Putamen (tissue), 1 donor: ENCODE measurements around the gene GLIS2.
"Not testable (repeated sequence)": the region's sequence is repeated elsewhere in the genome, so short reads cannot be mapped to it uniquely, and the experiment has no call there.

ENCODE experiments used
- DNase-seq: peaks from one replicate; pipeline ENCODE4 v3.0.0-alpha.2; 2016; ENCODE audit warnings: low spot score

The GLIS2 gene

DNA sequence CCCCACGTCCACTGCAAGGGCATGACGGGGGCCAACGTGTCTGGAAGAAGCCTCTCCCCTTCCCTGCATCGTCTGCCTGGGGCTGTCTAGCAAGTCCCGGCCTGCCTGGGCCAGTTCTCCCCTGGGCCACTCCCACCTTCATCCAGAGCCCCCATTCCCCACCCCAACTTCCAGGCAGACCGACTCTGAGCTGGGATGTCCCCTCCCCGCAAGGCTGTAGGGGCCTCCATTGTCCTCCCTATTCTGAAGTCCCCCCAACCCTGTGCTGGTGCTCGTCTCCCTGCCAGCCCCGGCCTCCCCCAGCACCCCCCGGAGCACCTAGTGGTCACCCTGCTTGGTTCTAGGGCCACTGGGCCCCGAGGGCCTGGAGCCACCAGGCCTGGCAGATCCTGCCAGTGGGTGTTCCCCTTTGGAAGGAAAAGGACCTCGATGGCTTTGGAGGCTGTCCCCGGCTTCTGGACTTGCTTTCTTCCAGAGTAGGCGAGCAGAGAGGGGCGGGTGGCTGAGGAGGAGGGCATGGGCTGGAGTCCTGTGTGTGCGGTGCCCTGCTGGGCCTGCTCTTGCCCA lies 4.8 kb downstream of the GLIS2 start:
- DNase-seq, result no peak

DNA sequence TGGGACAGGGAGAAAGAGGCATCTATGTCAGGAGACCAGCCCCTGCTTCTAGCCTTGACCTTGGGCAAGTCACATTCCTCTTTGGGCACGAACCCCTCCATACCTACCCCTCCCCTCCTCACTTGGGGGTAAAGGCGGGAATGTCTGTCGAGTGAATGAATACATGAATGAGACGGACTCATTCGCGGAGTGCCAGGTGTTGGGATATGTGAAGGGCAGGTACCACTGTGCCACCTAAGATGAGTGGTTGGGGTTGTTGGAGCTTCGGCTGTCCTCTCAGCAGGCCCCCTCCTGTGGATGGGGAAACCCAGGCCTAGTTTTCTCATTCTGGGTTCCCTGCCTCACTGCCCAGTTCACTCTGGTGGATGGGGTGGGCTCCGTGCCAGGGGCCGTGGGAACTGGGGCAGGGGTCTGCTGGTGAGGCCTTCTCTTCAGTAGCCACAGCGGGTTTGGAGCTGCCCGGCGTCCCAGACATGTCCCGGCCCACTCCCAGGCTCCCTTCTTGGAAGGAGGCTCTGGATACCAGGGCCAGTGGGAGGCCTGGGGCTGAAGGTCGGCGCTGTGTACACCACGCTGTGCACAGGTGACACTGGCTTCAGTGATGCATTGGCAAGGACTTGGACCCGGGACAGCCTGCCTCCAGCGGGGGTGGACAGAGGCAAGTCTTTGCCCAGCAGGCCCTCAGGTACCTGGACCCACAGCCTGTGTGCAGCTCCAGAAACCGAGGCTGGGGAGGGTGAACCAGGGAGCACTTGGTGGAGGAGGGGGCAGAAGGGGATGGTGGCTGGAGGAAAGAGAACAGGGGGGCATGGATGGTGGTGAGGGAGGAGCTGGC lies 5.6 kb downstream of the GLIS2 start:
- no peak for DNase-seq

DNA sequence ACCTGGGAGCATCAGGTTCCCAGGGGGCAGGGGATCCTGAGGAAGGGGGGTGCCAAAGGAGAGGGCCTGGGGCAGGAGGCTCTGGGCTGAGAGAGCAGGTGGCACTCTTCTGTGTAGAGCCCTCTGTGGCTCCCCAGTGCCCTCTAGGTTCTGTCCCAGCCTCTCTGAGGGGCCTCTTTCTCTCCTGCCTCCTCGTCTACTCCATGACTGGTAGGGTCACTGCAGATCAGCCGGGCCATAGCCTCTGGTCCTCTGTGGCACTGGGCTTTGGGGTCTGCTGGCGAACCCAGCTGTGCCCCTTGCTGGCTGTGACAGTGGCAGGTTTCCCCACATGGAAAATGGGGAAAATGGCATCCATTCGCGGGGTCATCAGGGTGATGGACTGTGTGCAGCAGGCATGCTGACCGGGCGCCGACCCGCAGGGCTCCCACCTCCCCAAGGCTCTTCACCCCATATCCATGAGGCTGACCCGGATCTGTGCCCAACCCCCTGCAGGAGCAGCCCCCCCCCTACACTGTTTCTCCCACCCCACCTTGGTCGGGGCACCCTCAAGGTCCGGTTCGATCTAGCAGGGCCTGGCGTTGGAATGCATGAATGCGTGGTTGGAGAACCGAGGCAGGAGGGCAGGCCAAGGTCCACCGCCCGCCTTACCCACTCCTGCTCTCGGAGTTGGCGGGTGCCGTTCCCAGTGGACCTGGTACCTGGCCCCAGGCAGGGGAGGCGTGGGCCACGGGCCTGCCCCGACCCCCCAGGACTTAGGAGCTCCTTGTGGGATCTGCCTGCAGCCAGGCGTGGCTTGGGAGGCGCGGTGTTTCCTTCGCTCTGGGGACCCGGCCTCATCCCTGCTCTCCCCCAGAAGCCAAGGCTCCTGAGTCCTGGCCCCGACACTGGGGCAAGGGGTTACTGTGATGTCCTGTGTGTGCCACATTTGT lies 6.5 kb downstream of the GLIS2 start:
- DNase-seq, result no peak

DNA sequence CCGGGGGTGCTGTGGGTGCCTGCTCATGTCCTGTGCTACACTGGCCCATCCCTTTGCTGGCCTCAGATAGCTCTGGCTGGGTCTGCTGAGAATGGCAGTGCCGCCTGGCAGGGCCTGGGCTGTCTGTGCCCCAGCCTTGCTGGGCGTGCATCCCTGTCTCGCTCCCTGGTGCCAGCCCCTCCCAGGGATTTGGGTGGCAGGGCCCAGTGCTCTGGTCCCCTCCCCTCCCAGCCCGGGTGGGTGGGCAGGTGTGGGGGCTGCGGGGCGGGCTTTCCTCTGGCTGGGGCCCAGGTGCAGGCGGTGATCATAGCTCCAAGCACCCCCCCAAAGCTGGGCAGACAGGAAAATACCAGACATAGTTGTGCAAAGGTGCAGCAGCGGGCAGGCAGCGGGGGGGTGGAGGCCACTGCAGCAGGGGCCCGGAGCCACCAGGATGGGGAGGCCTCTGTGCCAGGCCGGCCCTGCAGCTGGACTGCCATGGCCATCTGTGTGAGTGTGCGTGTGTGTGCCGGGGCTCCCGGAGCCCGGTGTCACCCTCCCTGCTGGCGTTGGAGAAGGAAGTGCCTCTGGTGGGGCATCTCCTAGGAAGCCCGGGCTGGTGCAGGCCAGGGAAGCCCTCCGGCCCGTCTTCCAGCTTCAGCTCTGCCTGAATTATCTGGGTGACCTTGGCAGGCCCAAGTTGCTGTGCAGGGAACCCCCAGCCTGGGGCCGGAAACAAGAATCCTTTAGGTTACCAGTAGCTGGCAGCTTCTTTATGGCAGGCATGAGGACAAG lies 7.4 kb downstream of the GLIS2 start:
- DNase-seq, result no peak

DNA sequence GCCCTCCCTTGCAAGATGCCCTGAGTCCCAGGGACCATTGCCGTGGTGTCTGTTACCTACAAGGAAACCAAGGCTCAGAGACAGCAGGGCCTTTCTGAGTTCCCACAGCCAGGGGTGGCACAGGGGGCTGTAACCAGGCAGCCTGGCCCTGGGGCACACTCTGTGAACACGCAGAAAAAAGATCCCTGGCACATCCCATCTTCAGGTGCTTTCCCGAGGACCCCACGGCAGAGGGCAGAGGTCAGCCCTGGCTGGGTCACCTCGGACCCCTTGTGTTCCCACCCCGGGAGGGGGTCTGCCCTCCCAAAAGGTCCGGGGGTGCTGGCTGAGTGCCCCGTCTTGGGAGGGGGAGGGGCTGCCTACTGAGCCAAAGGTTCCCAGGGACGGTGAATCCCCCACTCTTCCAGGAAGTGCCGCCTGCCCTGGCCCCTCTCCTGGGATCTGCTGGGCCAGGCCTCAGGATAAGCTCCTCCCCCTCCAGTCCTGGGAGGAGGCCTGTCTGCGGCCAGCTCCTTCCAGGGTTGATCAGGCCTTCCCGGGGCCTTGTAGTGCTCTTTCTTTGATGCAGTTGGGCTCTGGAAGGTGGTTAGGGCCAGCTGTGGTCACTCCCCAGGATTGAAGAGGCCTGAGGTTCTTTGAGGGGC lies 8.1 kb downstream of the GLIS2 start:
- DNase-seq, result no peak

DNA sequence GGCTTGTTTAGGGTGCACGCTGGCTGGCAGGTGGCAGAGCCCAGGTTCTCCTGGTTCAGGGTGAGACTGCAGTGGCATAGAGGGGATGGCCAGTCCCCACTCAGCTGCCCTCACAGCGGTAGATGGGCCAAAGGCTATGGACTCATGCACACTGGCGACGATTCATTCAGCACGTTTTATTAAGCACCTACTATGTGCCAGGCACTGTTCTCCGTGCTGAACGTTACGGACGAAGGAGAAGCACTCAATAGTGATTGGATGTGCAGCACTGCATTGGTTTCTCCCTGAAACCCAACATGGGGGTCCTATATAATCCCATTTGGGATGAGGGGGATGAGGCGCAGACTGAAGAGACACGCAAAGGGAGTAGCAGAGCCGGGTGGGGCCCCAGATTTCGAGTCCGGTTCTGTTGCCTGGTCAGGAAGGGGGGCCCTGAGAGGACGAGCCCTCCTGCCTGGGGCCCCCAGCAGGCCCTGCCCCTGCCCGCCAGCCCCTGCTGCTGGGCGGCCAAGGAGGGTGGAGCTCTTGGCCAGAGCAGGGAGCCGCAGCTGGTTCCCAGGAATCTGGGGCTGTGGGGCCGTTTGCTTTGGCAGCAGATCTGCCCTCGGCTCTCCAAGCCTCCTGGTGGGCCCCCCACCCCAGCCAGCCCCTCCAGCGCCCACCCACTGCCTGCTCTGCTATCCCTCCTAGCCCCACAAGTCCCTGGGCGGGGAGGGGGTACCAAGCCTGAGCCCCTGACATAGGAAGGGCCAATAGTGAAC lies 8.8 kb downstream of the GLIS2 start:
- DNase-seq, result no peak

DNA sequence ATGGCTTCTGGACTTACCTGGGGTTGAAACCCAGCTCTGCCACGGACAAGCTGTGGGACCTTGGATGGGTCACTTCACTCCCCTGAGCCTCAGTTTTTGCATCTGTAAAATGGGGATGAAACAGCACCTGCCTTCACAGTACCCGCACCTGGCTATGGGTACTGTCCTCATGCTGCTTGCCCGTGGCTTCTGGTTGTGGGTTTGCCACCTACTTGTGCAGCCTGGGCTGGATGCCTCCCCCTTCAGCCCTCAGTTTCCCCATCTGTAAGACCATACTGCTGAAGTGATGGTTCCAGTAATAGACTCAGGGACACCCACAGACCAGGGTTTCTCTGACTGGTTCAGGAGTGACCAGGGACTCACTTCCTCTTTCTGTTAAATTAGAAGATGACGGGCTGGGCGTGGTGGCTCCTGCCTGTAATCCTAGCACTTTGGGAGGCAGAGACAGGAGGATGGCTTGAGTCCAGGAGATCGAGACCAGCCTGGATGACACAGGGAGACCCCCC lies 9.4 kb downstream of the GLIS2 start:
- no peak for DNase-seq

DNA sequence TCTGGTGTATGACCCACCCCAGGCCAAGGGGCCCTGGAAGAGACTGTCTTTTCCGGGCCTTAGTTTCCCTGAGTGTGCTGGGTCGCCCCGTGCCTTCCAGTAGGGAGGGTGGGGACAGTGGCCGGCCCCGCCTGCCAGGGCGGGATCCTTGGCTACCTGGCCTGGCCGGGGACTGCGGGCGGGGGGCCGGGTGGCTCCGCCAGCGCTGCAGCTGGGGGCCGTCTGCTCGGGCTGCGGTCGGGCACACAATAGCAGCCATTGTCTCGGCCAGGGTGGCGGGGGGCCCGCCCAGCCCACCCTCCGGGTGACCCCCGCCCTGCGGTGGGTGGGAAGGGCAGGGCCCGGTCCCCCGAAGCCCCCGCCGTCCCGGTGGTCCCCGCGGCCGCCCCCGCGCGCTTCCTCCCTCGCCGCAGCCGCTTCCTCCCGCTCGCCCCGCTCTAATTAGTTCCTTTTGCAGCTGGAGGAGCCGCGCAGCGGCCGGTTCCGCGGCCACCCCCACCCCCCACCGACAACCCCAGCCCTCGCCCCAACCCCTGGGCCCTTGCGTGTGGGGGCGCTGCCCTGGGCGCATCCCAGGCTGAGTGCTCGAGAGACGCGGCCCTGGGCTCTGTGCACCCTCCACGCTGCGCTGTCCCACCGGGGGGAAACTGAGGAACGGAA lies 11.6 kb downstream of the GLIS2 start:
- no peak for DNase-seq

DNA sequence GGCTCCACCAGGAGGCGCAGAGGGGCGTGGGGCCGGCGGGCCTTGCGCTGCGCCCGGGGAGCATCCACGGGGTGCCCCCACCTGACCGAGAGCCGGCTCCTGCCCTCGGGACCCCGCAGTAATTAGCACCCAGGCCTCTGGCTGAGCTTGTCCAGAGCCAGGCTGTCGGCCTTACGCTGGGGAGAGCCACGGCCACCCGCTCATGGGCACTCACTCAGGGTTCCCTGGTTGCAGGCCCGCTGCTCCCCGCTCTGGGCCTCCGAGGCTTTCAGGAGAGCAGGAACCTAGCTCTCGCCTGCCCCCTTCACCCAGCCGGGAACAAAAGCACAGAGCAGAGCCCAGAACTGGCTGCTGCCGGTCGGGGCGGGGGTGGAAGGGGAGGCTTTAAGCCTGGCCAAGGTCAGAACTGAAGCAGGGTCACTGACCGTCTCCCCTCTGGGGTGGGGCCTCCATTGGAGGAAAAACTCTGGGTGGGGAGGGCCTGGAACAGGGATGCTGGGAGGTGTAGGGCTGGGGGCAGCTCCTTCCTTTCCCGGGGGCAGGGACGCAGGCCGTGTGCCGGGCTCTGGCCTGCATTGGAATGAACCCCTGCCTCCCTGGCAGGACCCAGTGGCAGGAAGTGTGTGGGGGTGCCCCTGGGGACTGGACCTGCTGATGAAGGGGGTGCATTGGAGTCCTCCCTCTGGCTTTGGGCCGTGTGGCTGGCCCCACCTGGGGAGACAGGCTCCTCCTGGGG lies 12.3 kb downstream of the GLIS2 start:
- DNase-seq, result peak; percentile 65

DNA sequence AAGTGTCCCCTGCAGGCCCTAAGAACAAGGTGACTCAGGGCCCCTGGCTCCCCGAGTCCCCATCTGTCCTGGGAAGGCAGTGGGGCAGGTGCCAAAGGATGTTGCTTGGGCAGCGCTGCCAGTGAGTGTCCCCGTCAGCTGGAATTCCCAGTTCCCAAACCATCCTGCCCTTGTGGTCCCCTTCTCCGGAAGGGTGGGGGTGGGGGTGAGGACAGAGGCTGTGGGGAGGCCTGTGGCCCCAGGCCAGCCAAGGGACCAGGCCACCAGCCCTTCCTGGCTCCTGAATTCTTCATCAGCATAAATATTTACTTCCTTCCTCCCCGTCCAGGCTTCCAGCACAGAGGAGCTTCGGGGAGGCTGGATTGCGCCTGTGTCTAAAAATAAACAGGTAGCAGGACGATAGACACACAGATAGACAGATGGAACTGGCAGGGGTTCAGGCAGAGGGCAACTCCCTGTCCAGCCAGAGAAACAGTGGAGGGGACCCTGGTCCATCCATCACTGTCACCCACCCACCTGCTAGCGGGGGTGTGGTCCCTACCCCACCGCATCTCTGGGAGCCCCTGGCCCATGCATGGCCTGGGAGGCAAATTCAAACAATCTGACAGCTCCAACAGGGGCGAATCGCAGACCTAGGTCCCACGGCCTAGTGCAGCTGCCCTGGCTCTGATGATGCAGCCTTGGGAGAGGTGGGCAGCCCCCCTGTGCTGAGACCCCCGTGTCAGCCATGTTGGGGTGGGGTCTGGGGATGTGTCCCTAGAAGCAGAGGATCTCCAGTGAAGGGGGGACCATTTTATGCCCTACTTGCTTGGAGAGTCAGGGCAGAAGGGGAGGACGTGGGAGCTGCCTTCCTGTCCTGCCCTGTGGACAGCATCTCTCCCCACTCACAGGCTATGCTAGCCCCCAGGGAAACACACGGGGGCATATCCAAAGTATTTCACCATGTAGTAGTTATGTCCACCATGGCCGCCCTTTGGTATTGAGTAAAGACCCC lies 13.2 kb downstream of the GLIS2 start:
- no peak for DNase-seq

DNA sequence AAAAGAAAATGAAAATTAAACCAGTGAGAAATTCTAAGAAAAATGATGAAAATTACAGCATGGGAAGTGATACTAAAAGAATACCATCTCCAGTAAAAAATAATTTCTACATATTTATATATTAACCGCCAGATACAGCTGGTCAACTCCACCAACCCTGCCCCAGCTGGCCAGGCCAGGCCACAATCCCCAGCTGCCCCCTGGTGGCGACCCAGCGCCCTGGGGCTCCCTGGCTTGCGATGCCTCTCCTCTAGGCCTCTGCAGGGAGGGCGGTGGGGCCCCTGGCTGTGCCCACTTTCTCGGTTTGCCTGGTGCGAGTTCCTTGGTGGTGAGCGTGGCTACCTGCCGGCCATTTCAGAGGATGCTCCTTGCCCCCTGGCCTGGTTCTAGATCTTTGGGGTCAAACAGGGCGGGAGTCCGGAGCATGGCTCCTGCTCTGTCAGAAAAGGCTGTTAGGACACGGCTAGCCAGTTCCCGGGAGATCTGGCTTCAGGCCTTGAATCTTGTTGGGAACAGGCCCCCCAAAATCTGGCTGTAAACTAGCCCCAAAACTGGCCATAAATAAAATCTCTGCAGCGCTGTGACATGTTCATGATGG lies 14.5 kb downstream of the GLIS2 start:
- no peak for DNase-seq

DNA sequence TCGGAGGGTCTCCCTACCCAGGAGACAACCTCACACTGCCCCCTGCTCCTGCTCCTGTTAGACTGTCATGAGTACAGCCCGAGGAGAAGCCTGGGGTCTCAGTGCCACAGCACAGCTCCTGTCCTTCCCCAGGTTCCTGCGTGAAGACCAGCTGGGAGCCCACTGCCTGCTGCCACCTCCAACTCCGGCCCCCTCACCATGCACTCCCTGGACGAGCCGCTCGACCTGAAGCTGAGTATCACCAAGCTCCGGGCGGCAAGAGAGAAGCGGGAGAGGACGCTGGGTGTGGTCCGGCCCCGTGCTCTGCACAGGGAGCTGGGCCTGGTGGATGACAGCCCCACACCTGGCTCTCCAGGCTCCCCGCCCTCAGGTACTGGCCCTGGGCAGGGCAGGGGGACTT lies 16.2 kb downstream of the GLIS2 start:
- DNase-seq, result no peak

DNA sequence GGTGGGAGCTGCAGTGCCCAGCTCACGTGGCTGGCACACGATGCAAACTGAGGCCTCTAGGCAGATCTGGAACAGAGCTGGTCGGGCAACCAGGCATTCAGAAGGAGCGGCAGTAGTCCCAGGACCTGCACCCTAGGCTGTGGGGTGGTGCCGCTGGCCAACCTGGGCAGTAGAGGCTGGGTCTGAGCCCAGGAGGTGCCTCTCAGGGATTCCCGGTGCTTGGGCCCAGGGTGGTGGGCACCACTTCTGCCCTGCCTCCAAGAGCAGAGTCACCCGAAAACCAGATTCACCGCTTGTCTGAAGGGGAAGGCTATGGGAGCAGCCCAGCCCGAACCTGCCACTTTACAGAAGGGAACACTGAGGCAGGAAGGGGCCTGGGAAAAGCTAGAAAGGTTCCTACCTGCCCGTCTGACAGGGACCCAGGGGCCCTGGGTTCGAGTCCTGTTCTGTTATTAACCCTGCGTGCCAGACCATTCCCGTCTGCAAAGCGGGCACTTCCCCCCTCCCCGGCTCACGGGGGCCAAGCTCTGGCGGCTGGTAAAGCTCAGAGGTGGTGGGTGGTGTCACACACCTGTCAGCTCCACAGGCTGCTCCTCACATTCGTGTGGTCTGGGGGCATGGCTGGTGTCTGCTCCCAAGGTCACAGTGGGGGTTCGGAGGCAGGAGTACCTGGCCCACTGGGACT lies 16.9 kb downstream of the GLIS2 start:
- no peak for DNase-seq

DNA sequence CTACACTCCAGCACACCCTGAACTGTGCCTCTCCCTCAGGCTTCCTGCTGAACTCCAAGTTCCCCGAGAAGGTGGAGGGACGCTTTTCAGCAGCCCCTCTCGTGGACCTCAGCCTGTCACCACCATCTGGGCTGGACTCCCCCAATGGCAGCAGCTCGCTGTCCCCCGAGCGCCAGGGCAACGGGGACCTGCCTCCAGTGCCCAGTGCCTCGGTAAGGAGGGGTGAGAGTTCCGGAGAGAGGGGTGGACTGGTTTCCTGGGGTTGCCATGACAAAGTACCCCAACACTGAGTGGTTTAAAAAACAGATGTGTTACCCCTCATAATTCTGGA lies 17.4 kb downstream of the GLIS2 start:
- DNase-seq, result no peak

DNA sequence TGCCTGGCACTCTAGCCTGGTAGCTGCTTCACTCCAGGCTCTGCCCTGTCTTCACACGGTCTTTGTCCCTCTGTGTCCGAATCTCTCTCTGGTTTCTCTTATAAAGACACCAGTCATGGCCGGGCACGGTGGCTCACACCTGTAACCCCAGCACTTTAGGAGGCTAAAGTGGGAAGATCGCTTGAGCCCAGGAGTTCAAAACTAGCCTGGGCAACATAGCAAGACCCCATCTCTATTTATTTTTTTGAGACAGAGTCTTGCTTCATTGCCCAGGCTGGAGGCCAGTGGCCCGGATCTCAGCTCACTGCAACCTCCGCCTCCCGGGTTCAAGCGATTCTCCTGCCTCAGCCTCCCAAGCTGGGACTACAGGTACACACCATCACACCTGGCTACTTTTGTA lies 17.8 kb downstream of the GLIS2 start:
- DNase-seq, result not testable (repeated sequence)

DNA sequence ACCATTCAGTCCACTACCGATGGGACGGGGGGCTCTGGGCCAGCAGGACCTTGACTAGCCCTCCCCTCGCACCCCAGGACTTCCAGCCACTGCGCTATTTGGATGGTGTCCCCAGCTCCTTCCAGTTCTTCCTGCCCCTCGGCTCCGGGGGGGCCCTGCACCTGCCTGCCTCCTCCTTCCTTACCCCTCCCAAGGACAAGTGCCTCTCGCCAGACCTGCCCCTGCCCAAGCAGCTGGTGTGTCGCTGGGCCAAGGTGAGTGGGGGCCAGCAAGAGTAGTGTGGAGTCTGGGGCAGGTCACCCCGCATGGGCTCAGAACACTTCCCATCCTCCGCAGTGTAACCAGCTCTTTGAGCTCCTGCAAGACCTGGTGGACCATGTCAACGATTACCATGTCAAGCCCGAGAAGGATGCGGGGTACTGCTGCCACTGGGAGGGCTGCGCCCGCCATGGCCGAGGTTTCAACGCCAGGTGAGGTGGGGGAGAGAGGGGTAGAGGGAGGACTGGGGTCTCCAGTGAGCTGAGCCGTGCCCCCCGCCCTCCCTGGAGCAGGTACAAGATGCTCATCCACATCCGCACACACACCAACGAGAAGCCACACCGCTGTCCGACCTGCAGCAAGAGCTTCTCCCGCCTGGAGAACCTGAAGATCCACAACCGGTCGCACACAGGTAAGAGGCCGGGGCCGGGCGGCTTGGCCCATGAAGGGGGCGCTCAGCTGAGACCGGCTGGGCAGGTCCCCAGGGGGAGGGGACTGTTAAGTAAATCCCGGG lies 19.0 kb downstream of the GLIS2 start:
- no peak for DNase-seq
